Activated B cell treated with CpG ODN at 0.5 μM for 24 hours (primary cell): ENCODE results near the gene SCNN1A. TPM values are rescaled to one million over a fixed set of nuclear protein-coding genes. Genes with fewer than 3 reads are reported as not detected.

Experiments
- ATAC-seq: fragments of 200-7000 bp; cut with Tn5 transposase; one replicate; pipeline ENCODE4 v1.10.0; 2021; ENCODE audit warnings: low read depth, mild to moderate bottlenecking, moderate library complexity
- CTCF ChIA-PET: fragments of 350-600 bp; sonication (Branson Sonifier 250); formaldehyde crosslinking; loops from one replicate; lab custom pipeline; 2021; ENCODE audit warnings: antibody characterized with exemption; lab: Charles Lee
- POLR2A ChIA-PET: fragments of 350-600 bp; sonication (Branson Sonifier 250); formaldehyde crosslinking; loops from one replicate; lab custom pipeline; 2021; ENCODE audit warnings: antibody characterized with exemption; lab: Charles Lee
- DNase-seq: peaks from one replicate; pipeline ENCODE4 v3.0.0; 2022
- H3K27ac Mint-ChIP-seq: one replicate; pipeline ENCODE4 v1.8.0; 2020; ENCODE audit warnings: mixed read lengths
- H3K27me3 Mint-ChIP-seq: one replicate; pipeline ENCODE4 v1.8.0; 2021; ENCODE audit warnings: mixed read lengths
- H3K36me3 Mint-ChIP-seq: one replicate; pipeline ENCODE4 v1.8.0; 2021; ENCODE audit warnings: low read depth, mixed read lengths
- H3K4me1 Mint-ChIP-seq: one replicate; pipeline ENCODE4 v1.8.0; 2021; ENCODE audit warnings: mixed read lengths
- H3K4me3 Mint-ChIP-seq: one replicate; pipeline ENCODE4 v1.8.0; 2020; ENCODE audit warnings: mild to moderate bottlenecking, mixed read lengths
- H3K9me3 Mint-ChIP-seq: one replicate; pipeline ENCODE4 v1.8.0; 2020; ENCODE audit warnings: mixed read lengths
- intact Hi-C: fragments of 100-400 bp; cut with micrococcal nuclease; formaldehyde crosslinking; loops from one replicate; pipeline ENCODE4 v1.15.1; 2024
- total RNA-seq: library from RNA; stranded (reverse); gene quantifications from 2 replicates; pipeline ENCODE4 v1.2.3, GENCODE V29; 2022
- TF ChIP-seq, protein P1 (sequence below): fragments of 200-600 bp; IDR thresholded peaks from one replicate; pipeline ENCODE4 v1.8.0; 2022; ENCODE audit warnings: antibody characterized with exemption, mild to moderate bottlenecking

Gene SCNN1A
- total RNA-seq, 1 donor from 2014 or later = not detected

DNA sequence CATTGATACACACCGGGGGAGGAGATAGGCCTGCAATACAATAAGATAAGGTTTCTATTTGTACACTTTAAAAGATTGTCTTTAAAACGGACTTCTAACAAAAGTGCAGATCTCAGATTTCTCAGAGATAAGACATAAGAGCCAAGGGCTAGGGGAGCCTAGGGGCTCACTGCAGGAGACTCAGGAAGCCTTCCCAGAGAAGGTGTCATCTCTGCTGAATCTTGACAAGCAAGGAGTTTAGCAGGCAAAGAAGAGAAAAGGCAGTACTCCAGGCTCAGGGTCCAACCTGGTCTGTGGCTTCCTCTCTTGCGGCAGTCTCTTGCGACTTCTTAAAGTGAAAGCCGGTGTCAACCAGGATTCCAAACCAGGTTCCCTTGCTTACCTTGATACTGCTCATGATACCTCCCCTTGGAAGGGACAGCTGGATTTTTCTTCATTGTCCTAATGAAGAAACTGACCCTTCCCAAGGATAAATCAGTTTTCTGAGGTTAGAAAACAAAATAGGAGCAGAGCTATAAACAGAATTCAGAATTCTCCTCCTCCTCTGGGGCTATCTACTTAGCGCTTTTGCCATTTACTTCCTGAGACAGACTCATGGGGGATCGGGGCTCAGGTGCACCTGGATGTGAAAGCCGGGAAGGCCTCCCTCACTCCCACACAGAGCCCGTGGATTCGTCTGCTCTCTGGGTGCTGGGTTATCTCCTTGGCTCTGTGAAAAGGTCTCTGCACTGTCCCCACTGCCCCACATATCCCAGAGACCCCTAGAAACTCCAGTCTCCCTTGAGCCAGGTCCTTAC, 1.7 kb upstream of the SCNN1A start:
- no peak for ATAC-seq
- Mint-ChIP-seq H3K27ac (no peak overlapping the region), H3K4me3 (no peak overlapping the region), H3K9me3 (no peaks in the 10 kb centered on the region), H3K36me3 (no peaks in the 10 kb centered on the region), H3K27me3 (peaks cover 62% of the 10 kb centered on the region), H3K4me1 (no peaks in the 10 kb centered on the region)
- TF ChIP-seq, protein P1, sequence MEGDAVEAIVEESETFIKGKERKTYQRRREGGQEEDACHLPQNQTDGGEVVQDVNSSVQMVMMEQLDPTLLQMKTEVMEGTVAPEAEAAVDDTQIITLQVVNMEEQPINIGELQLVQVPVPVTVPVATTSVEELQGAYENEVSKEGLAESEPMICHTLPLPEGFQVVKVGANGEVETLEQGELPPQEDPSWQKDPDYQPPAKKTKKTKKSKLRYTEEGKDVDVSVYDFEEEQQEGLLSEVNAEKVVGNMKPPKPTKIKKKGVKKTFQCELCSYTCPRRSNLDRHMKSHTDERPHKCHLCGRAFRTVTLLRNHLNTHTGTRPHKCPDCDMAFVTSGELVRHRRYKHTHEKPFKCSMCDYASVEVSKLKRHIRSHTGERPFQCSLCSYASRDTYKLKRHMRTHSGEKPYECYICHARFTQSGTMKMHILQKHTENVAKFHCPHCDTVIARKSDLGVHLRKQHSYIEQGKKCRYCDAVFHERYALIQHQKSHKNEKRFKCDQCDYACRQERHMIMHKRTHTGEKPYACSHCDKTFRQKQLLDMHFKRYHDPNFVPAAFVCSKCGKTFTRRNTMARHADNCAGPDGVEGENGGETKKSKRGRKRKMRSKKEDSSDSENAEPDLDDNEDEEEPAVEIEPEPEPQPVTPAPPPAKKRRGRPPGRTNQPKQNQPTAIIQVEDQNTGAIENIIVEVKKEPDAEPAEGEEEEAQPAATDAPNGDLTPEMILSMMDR = no peak
- DNase-seq = no peak
- intact Hi-C loops = loop anchor here (5.0 kb wide), 1 partner anchor 35 kb away; the partner anchor contains the start of gene TNFRSF1A
- CTCF ChIA-PET = no interaction called here
- POLR2A ChIA-PET = no interaction called here

DNA sequence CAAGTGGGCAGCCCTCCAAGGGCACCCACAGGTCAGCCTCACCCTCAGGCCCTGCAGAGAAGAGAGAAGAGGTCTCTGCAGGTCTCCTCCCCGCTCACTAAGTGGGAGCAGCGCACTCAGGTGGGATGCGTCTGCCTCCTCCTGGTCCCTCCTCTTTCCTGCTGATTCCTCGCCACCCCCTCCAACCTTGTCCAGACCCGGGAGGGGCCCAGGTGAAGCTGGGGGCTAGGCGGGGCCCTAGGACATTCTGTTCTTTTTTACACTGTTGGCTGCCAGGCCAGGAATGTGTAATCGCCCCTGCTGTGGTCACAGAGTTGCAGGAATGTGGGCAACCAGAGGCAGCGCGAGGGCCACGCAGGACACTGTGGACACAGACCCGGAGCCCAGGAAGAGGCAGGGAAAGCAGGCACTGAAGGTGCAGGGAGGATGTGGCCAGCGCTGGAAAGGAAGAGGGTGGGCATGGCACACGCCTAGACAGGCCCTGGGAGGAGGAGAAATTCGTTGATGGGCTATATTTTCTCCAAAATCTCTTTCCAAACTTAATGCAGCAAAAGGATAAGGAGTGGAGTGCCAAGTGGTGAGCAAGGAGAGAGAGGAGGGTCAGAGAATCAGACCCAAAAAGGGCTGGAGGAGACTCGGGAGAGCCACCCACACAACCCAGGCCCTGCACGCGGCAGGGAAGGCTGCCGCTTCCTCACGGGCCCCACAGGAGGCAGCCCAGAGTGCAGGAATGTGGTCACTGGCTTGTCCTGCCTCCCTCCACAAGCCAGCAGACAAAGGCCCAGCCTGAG, 911 bp upstream of the SCNN1A start:
- Mint-ChIP-seq H3K36me3 (no peaks in the 10 kb centered on the region), H3K27ac (no peak overlapping the region), H3K4me1 (no peaks in the 10 kb centered on the region), H3K9me3 (no peaks in the 10 kb centered on the region), H3K27me3 (peaks cover 57% of the 10 kb centered on the region), H3K4me3 (no peak overlapping the region)
- DNase-seq (no peak), ATAC-seq (no peak)
- TF ChIP-seq, protein P1 = no peak
- ChIA-PET CTCF (no interaction called here), POLR2A (no interaction called here)
- intact Hi-C loops = loop anchor here (5.0 kb wide), 1 partner anchor 34 kb away; the partner anchor contains the start of gene TNFRSF1A

DNA sequence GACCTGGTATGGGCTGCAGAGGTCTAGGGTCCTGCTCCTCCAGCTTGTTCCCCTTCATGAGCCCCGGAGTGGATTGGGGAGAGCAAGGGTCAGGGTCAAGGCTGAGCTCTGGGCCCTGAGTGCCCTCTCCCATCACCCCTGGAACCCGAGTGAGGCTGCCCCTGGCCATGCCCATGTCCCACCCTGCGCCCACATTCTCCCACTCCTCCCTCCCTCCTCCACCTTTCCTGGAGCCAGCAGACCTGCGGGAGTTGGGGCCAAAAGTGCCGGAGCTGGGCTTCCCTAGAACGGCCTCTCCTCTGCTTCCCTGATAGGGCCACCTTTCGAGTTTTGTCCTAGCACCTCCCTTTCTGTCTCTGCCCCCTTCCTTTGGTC, 590 bp downstream of the SCNN1A start:
- H3K4me1 Mint-ChIP-seq = no peaks in the 10 kb centered on the region
- intact Hi-C loops = loop anchor here (5.0 kb wide), 1 partner anchor 32 kb away; the partner anchor contains the start of gene TNFRSF1A
- no peak overlapping the region for H3K27ac Mint-ChIP-seq
- TF ChIP-seq, protein P1 = no peak
- H3K36me3 Mint-ChIP-seq = no peaks in the 10 kb centered on the region
- peaks cover 57% of the 10 kb centered on the region for H3K27me3 Mint-ChIP-seq
- POLR2A ChIA-PET = interaction anchor here (0.6 kb wide), 1 partner anchor 47 kb away, joined by 8 read pairs; no protein-coding TSS in a partner anchor
- ATAC-seq (no peak), DNase-seq (no peak)
- H3K4me3 Mint-ChIP-seq = no peak overlapping the region
- no peaks in the 10 kb centered on the region for H3K9me3 Mint-ChIP-seq
- CTCF ChIA-PET = no interaction called here

DNA sequence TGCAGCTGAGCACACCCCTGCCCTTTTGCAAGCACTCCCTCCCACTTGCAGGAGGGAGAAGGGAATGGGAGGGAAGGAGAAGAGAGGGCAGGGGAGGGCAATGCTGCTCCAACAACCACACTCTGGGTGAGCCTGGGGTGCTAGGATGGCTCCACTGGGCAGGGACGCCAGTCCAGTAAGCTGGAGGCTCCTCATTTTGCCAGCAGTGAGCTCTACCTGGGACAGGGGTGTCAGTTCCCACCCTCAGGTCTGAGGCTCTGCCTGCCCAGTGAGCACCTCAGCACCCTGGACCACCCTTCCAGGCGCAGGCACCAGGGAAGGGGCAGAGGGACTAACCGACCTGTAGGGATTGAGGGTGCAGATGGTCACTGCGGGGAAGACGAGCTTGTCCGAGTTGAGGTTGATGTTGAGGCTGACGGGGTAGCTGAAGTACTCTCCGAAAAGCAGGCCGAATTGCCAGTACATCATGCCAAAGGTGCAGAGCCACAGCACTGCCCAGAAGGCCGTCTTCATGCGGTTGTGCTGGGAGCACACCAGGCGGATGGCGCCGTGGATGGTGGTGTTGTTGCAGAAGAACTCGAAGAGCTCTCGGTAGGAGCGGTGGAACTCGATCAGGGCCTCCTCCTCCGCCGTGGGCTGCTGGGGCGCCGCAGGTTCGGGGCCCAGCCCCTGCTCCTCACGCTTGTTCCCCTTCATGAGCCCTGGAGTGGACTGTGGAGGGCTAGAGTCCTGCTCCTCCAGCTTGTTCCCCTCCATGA, 1.2 kb downstream of the SCNN1A start:
- ATAC-seq = no peak
- peaks cover 54% of the 10 kb centered on the region for H3K27me3 Mint-ChIP-seq
- no peaks in the 10 kb centered on the region for H3K36me3 Mint-ChIP-seq
- no peak overlapping the region for H3K27ac Mint-ChIP-seq
- DNase-seq = no peak
- ChIA-PET POLR2A (interaction anchor here (0.6 kb wide), 1 partner anchor 47 kb away, joined by 8 read pairs; no protein-coding TSS in a partner anchor), CTCF (no interaction called here)
- intact Hi-C loops = no loop called here
- no peaks in the 10 kb centered on the region for H3K9me3 Mint-ChIP-seq
- no peak overlapping the region for H3K4me3 Mint-ChIP-seq
- TF ChIP-seq, protein P1 = no peak
- H3K4me1 Mint-ChIP-seq = no peaks in the 10 kb centered on the region
